ENCODE measurements around the gene DGKB.
A peak's percentile ranks its signal among the peaks of the same experiment; 100 is the strongest.

DGKB gene

DNA sequence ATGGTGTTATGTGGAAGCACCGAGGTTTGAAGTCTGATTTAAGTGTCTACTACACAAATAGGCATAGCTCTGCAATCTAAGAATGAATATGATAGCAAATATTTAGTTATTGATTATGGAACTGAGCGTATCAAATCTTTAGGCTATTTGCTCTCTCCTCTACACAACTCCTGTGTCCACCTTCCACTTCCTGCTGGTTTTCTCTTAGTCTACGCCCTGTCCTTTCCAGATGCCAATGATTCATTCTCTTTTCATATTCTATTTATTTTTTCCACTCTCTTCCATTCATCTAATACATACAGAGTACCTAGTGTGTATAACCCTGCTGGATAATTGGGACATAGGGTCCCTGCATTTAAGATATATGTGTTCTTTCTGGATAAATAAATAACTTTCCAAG lies 83.7 kb downstream of the DGKB start:
- no peak for DNase-seq

DNA sequence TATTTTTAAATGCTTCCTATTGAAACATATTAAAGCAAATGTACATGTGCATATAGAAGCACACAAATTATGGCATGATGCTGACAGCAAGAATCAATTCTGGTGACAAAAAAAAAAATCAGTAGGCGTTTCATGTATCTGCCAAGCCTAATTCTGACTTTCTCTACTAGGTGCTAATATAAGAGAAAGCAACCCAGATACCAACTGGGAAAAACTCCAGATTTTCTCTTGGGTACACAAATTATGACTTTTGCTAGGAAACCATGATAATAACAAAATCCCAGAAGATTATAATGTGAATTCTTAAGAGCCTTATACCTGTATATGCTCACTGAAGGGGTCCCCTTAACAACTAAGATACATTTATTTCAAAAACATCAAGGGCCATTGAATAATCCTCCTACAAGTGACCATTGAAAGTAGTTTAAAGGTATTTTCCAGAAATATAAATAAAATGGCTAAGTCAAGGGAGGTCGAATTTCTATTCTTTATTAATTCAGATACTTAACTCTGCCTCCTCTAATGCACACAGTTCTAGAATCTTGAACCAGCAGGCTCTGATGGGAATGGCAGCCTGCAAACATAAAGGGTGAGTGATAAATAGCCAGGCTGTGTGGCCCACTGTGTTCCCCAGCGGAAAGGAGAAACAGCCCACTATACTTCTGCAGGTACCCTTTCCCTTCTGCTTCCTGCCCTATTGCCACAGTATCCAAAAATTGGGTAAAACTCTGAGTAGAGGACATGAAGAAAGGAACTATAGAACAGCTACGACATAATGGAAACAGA lies 84.5 kb downstream of the DGKB start:
- no peak for DNase-seq

DNA sequence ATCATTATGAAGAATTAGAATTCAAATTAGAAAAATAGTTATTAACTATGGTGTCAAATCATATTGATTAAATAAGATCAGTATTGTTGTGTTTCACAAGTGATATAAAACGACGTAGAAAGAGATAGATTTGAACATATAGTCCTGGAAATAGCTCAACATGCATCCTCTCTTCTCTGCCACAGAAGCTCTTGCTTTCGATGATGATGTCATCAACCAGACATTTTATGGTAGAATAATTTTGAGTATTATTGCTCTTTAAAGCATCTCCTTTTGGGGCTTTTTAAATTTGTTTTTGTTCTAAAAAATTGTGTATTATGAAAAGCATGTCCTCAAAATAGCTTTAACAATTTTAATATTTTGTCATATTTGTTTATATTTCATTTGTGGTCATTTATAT lies 95.0 kb downstream of the DGKB start:
- DNase-seq = no peak

DNA sequence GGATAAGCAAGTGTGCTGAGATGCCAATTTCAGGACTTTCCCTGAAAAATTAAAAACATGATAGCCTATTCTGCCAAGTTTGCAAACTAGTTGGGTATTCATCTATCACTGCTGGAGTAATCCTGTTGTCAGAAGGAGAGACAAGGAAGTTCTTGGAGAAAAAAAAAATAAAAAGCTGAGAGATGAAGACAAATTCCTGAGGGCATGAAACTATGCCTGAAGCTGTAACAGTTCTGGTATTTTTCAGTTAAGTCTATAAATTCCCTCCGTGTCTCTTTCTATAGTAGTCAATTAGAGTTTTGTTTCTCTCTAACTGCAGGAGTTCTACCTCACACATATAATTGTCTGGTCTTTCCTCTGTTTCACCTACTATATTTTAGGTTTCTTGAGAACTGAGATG lies 95.7 kb downstream of the DGKB start:
- DNase-seq = no peak

DNA sequence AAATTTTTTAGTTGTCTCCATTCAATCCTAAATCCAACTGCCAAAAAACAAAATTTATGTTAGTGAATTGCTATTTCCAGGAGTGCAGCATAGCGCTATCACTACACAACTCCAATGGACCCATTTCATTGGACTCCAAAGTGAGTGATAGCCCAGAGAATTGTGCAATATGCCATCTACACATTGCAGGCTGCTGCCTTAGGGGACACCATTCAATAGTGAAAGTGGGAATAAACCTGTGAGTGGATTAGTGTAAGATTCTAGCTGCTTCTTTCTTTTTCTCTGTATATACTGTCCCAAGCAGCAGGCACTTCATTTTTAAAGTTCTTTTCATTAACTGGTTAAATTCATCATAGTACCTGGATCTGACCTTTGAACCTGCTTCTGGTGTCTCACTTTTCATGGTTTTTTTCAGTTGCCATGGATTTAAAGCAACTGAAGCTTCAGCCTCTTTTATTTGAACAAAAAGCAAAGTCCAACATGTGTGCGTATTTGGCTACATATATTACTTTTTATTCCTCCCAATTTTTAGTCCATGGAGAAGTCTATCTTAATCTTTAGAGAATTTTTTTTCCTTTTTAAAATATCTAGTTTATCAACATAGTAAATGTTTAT lies 97.3 kb downstream of the DGKB start:
- no peak for DNase-seq

DNA sequence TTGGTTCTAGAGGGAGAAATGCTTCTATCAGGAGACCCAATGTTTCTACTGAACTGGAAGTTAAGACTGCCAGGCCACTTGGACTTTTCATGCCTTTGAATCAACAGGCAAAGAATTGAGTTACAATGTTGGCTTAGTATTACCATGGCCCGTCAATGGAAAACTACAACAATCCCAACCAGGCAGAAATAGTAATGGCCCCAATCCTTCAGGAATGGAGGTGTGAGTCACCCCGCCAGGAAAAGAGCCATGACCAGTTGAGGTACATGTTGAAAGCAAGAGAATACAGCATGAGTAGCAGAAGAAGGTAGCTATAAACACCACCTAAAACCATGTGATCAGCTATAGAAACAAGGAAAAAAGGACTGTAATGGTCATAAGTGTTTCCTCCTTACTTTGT lies 101.9 kb downstream of the DGKB start:
- DNase-seq = no peak

DNA sequence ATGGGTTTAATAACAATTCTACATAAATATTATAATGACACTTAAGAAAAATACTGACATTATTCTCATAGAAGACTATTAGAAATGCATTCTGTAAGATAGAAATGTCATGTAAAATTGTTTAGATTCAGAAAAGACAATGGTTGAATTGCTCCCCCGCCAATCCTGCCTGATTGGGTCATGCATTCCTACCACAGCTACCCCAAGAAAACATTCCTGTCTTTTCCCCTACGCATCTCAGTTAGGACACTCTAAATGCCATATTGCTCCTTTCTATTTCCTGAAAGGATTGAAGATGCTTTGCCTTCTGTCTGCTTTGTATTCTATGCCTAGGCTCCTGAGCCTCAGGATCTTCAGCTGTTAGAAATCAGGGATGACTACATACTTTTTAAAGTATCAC lies 109.4 kb downstream of the DGKB start:
- no peak for DNase-seq

DNA sequence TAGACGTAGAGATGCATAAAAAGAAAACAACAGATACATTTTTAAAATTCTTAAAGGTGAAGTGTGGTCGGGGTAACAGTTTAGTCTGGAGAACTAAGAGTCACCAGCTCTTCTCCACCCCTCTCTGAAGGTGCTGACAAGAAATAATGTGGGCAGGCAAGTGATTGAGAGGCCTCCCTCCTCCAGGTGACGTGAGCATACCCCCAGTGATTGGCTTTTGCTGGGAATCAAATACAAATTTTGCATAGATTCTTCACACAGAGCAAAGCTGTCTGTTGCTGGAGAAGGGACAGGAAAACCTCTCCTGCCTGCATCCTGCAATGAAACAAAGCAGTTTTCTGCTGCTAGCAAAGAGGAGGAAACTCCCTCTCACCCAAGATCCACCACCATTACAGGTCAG lies 115.0 kb downstream of the DGKB start:
- DNase-seq = no peak

DNA sequence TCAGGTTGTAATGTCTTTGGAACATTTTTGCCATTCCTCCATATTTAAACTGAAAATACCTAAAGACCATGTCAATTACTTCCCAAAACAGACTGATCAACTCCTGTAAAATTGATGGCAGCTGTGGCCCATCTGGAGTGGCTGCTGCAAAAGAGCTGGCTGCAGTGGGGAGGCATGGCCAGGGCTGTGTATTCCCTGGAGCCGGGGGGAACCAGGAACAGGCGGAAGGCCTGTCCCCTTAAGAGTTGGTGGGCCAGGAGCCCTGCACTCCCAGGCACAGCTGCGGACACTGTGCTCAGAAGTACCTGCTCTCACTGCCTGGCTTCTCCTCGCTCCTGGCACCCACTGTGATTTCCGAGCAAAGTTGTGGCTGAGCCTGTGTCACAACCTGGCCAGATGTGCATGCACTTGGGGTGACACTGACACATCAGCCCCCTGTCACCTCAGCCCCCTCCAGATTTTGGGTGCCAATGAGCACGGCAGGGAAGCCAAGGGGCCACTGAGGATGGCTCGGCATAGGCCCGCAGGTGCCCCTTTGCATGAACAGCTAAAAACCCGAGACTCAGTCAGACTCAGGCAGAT lies 116.1 kb downstream of the DGKB start:
- DNase-seq = no peak

DNA sequence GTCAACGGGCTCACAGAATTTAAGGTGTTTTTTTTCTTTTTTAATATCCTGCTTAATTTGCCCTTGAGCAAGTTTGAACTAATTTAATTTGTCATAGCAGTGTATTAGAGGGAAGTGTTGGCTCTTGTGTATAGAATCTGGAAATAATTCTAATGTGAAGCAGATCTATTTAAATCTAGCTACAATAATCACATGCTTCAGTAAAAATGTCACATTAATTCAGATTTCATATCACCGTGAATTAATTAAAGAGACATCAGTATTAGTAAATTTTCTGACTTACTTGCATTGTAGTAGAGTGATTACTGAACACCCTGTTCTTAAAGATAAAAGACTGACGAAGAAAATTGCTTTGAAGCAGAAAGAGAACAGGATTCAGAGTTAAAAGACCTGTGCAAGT lies 124.7 kb downstream of the DGKB start:
- DNase-seq = no peak

DNA sequence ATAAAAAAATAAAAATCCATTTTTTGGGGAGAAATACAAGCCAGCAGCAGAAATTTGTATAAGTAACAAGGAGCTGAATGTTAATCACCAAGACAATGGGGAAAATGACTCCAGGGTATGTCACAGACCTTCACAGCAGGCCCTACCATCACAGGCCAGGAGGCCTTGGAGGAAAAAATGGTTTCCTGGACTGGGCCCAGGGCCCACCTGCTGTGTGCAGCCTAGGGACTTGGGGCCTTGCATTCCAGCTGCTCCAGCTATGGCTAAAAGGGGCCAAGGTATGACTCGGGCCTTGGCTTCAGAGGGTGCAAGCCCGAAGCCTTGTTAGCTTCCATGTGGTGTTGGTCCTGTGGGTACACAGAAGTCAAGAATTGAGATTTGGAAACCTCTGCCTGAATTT lies 126.3 kb downstream of the DGKB start:
- no peak for DNase-seq

DNA sequence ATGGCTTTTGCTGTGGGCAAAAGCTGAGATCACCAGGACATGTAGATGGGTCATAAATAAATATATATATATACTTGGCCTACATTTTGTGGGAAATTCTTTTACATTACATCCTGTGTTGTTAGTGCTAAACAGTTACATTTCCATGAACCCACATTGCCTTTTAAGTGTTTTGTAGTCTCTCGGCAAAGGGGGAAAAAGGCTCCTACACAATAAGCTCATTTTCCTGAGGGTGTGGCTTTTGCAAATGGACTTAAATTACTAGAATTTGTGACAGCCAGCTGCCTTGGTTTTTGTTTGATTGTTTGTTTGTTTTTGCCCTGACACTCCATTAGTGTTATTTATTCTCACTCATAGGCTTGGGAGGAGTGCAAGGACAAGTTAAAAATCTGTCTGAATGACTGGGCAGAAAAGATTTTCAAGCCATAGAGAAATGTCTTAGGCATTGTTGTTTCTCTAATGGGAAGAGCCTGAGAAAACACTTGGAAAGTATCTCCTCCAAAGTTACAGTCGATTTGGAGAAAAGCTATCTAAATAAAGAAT lies 128.8 kb downstream of the DGKB start:
- DNase-seq = peak; percentile 49

DNA sequence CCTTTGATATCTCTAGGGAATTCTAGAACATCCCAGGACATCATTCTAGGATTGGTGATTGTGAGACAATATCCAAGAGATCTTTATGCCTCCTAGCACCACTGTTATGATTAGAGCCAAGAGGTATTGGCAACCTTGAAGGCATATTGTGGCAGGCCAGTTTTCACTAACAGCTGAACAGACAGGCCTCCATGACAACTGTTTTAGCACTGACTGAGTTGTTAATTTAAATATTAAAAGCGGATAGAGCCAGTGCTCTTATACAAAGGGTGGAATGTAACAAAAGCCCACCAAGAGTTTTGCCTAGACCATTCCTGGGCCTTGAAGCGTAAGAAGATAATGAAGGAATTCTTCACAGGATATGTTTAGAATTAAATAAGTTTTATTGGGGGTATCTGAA lies 131.9 kb downstream of the DGKB start:
- DNase-seq = no peak

DNA sequence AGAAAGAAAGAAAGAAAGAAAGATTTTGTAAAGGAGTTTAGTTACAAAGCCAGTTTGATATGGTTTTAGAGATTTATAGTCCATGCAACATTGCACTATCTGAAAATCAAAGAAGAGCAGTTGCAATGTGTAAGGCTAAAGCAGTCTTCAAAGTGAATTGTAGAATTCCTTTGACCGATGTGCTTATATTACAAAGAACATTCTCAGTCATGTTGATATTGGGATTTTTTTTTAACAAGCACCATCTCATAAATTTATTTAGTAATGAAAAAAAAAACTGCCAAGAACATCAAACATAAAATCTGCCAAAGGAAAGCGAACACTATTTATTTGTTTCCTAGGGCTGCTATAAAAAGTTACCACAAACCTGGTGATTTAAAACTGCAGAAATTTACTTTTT lies 133.3 kb downstream of the DGKB start:
- no peak for DNase-seq

DNA sequence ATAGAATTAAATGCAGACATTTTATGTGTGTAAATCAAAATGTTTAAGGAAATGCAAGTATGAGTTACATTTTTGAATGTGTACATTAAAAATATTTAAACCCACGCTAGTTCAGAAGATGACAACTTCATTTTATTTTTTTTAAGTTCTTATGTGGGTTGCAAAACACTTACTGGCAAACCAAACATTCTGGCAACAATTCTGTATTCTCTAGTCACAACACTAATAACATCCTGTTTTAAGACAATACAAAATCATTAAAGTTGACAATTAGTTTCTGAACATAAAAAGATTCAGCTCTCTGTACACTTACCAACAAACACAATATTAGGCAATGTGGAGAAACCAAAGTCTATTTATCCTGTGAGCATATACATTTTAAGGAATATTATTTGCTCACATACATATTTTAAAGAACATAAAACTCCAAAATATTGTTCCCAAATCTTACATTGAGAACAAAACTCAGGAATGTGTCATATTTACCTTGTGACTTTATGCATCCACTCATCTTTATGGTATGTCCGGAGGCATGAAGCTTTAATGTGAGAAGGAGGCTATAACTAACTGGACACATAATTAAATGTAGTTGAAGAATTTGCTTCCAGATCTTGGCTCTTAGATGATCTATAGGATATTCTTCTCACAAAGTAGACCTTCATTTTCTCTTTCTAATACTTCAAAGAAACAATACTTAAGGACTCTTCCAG lies 134.7 kb downstream of the DGKB start:
- no peak for DNase-seq

DNA sequence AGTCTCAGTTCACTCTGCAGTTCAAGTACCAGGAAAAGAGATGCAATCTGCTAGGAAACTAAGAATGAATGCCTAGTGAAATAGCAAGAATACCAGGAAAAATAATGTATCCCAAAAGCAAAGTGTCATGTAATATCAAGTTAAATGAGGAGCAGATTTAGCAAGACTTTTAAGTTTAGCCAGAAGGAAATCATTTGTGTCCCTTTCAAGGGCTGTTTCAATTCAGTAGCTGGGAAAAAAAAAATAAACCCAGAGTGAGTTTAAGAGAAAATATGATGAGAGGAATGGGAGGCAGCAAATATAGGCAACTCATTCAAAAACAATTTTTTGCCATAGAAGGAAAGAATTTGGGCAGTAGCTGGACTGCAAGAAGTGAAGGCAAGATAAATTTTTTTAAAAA lies 135.8 kb downstream of the DGKB start:
- no peak for DNase-seq

DNA sequence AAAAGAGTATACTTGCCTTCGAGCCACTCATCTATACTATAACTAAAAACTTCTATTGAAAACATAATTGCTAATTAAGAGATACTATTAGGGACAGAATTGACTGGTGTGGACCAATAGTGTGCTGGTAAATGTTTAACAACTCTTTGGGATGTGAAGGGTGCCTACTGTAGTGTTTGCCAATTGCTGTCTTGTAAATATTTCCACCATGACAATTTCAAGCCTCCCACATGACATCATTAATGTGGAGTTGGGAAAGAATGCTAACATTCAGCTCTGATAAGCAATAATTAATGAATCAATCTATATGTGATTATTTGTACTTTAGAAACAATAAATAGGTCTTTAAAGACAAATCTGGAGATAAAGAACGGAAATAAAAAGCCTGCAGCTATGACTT lies 136.8 kb downstream of the DGKB start:
- no peak for DNase-seq

DNA sequence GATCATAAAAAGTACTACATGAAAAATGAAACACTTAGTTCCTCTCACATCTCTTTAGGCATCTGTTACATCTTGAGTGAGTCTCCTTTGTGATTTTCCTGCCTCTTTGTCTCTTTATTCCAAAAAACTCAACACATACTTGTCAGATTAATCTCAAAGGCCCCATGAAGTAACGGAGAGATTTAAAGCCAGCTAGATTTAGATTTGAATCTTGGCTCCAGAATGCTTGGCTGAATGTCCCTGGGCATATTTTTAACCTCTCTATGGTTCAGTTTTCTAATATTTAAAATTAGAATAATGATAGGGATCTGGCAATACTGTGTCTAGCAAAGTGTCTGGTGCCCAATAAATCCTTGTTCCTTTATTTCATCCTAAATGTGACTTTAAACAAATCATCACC lies 140.0 kb downstream of the DGKB start:
- no peak for DNase-seq

DNA sequence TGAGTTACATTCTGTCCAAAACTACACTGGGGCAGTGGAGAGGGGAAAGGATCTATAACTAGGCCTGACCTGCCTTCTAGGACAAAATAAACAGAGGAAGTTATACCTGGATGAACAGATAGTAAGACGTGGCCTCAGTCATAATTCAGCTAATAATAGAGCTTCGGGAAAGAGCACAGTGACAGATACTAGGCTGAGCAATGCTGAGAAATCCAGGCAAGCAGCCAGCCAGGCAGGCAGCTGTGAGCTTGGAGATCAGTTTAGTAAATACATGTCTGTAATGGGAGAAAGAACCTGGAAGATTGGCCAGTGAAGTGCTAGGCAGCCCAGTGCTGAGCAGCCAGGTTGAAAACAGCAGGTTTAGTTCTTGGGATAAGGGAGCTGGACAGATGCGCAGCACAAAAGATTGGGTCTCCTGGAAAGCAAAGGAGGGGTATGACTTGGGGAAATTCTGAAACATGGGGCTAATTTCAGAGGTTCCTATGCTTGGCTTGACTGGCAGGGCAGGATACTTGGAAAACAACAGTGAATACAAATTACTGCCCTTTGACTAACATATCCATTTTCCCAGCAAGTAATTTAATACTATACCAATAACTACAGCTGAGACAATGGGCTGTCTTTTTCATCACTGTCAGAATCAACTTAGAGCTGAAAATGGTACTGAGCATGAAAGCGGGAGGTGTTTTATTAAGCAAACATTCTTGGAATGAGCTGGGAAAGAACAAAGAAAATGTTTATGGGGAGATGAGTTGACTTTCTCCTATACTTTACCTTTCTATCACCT lies 140.8 kb downstream of the DGKB start:
- DNase-seq = peak; percentile 66

DNA sequence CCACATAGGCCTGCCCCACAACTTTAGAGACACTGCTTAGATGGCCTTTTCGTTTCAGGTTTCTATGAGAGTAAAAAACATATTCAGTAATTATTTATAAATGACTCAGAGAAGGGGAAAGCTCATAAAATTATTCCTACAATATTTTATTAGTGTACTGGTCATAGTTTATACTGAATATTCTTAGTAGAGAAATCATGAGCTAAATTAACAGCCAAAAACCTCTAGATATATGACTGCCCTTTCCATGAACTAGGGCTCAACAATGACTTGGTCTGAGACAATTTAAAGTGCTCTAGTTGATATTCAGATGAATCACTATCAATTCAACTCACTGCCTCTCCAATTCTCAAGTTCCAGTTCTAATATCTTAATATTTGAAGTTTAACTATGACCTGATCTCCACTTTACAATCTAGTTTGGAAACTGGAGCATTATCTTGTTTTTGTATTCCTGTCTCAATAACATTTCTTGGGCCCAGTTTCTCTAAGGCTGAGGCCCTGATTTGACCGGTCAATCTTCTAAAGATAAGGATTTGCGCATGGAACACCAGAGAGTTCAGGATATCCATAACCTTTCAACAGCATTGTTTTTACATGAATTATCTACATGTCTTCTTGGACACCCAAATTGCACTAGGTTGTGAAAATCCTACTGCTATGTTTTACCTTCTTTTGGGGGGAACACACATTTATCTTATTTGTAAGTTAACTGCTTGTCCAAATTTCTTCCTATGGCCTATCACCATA lies 141.6 kb downstream of the DGKB start:
- DNase-seq = no peak

DNA sequence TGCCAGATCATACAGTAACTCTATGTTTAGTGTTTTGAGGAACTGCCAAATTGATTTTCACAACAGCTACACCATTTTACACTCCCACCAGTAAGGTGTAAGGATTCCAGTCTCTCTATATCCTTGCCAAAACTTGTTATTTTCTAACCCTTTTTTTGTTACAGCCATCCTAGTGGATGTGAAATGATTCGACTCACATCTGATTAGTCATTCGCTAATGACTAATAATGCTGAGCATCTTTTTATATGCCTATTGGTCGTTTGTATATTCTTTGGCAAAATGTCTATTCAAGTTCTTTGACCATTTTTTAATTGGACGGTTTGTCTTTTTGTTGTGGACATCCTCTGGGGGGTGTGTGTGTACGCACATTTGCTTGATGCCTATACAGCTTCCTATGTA lies 142.8 kb downstream of the DGKB start:
- DNase-seq = no peak

DNA sequence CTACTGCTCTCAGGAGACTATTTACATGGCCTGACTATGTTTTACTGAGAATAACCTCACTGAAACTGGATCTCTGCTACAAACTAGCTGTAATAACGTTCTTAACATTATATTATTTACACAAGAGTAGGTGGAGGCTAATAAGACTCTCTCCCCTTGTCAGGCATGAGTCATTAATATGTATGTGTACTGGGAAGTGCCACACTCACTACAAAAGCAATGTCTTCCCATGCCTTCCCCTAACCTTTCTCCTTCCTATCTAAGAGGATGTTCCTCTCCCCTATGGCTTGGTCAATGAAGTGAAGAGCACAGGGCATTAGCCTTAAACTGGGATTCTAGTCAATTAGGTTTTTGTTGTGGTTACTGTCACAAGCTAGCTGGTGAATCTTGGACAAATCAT lies 147.9 kb downstream of the DGKB start:
- DNase-seq = no peak

All from NCI-H2107 (cell line).